ENCODE measurements around the gene HOXD4.
A peak's percentile ranks its signal among the peaks of the same experiment; 100 is the strongest.

HOXD4 gene

GRCh38 chr2:176124110-176124946 is 27.0 kb upstream of the HOXD4 start:
- no peak overlapping the region for H3K9ac ChIP-seq (ENCODE audit: low read depth, low read length)
- no peak overlapping the region for H3K4me2 ChIP-seq (ENCODE audit: low read length)
- no peaks in the 10 kb centered on the region for H3K9me3 ChIP-seq (replicated peaks; ENCODE audit: low read length)
- peaks cover 83% of the 10 kb centered on the region for H3K27me3 ChIP-seq (ENCODE audit: control insufficient read depth, insufficient read depth, low read length)
- no peak overlapping the region for H3K4me3 ChIP-seq (ENCODE audit: low read length)
- no peaks in the 10 kb centered on the region for H3K36me3 ChIP-seq (ENCODE audit: insufficient read depth, low read length)
- peaks cover 9% of the 10 kb centered on the region for H3K4me1 ChIP-seq (ENCODE audit: control insufficient read depth, insufficient read depth, low read length)

DNA sequence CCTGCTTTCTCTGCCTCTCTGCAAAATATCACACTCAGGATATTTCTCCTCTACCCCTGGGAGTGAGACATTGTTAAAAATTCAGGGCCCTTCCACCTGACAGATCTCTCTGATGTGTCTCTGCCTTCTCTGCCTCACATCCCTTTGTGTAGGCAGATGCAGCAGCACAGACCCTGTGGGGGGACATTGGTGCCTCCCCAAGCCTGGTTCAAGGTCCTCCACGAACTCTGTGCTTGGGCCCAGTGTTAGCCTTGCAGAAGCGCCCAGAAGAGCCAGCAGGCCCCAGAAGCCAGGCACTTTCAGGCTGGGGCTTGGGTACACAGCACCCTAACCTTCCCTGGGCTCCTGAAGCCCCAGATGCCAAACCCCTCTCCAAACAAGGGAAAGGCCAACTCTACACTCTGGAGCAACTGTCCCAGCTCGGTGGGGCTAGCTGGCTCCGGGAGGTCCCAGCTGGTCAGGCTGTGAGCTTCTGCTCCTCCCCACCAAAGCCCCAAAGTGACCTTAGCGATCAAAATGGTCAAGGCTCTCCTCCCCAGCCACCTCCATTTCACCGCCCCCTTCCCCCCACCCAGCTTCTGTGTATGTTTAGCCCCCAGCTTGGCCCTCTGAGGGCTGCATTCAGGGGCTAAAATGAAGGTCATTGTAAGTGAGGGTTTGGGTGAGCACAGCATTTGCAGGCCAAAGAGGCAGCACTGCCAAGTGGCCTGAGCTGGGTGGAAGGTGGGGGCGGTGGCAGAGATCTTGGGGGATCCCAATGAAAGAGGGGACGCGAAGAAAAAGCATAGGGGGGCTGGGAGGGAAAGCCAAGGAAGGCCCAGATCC is 26.2 kb upstream of the HOXD4 start:
- H3K9me3 ChIP-seq (replicated peaks; ENCODE audit: low read length): no peaks in the 10 kb centered on the region
- no peak overlapping the region for H3K4me3 ChIP-seq (ENCODE audit: low read length)
- no peak overlapping the region for H3K9ac ChIP-seq (ENCODE audit: low read depth, low read length)
- H3K36me3 ChIP-seq (ENCODE audit: insufficient read depth, low read length): no peaks in the 10 kb centered on the region
- peaks cover 75% of the 10 kb centered on the region for H3K27me3 ChIP-seq (ENCODE audit: control insufficient read depth, insufficient read depth, low read length)
- peaks cover 9% of the 10 kb centered on the region for H3K4me1 ChIP-seq (ENCODE audit: control insufficient read depth, insufficient read depth, low read length)
- H3K4me2 ChIP-seq (ENCODE audit: low read length): no peak overlapping the region

- no peak overlapping the region for H3K4me2 ChIP-seq (ENCODE audit: low read length)
- H3K36me3 ChIP-seq (ENCODE audit: insufficient read depth, low read length): no peaks in the 10 kb centered on the region
- peaks cover 70% of the 10 kb centered on the region for H3K27me3 ChIP-seq (ENCODE audit: control insufficient read depth, insufficient read depth, low read length)
- peaks cover 9% of the 10 kb centered on the region for H3K4me1 ChIP-seq (ENCODE audit: control insufficient read depth, insufficient read depth, low read length)
- no peak overlapping the region for H3K9ac ChIP-seq (ENCODE audit: low read depth, low read length)
- H3K4me3 ChIP-seq (ENCODE audit: low read length): no peak overlapping the region
- no peaks in the 10 kb centered on the region for H3K9me3 ChIP-seq (replicated peaks; ENCODE audit: low read length)
Observed at GRCh38 chr2:176125772-176126054, 25.6 kb upstream of the HOXD4 start.

DNA sequence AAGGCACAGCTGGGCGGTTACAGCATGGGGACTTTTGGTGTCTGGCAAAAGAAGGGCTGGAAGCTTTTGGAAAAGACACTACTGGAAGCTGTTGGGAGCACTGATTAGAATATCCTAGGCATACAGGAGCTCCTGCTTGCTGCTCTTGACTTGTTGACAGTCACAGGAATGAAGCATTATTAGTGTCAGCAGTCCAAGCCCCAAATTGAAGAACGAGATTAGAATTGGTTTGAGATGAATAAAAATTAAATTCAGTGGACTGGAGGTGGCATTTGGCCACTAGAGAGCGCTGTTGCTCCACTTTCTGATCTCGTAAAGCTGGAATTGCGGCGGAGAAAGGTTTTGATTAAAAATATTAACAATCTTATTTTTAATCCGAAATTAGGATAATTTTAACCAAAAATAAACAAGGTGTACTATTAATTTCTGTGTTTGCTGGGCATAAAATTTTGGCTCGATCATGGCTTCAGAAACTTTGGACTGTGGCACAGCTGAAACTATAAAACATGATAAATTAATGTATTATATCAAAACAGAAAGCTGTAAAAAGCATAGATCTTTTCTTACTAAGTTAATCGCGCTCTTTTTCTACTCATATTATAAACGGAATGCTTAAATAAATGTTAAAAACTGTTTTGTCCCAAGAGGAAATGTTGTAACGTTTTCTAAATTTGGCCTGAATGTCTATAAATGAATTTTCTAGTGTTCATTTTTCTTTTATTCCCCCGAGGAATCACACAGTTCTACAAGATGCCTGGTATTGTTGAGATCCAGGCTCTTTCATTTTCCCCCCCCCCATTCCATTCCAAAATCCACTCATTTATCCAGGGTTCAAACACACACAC is 24.2 kb upstream of the HOXD4 start:
- Histone ChIP-seq H3K4me3 (ENCODE audit: low read length) (no peak overlapping the region), H3K36me3 (ENCODE audit: insufficient read depth, low read length) (no peaks in the 10 kb centered on the region), H3K4me2 (ENCODE audit: low read length) (peak overlapping the region; percentile 64), H3K9me3 (replicated peaks; ENCODE audit: low read length) (no peaks in the 10 kb centered on the region), H3K9ac (ENCODE audit: low read depth, low read length) (peak overlapping the region; percentile 36), H3K27me3 (ENCODE audit: control insufficient read depth, insufficient read depth, low read length) (peaks cover 59% of the 10 kb centered on the region), H3K4me1 (ENCODE audit: control insufficient read depth, insufficient read depth, low read length) (peaks cover 6% of the 10 kb centered on the region)

GRCh38 chr2:176127774-176128072 is 23.6 kb upstream of the HOXD4 start:
- H3K36me3 ChIP-seq (ENCODE audit: insufficient read depth, low read length): no peaks in the 10 kb centered on the region
- no peak overlapping the region for H3K4me3 ChIP-seq (ENCODE audit: low read length)
- H3K9me3 ChIP-seq (replicated peaks; ENCODE audit: low read length): no peaks in the 10 kb centered on the region
- H3K27me3 ChIP-seq (ENCODE audit: control insufficient read depth, insufficient read depth, low read length): peaks cover 53% of the 10 kb centered on the region
- no peak overlapping the region for H3K9ac ChIP-seq (ENCODE audit: low read depth, low read length)
- H3K4me2 ChIP-seq (ENCODE audit: low read length): no peak overlapping the region
- peaks cover 2% of the 10 kb centered on the region for H3K4me1 ChIP-seq (ENCODE audit: control insufficient read depth, insufficient read depth, low read length)

DNA sequence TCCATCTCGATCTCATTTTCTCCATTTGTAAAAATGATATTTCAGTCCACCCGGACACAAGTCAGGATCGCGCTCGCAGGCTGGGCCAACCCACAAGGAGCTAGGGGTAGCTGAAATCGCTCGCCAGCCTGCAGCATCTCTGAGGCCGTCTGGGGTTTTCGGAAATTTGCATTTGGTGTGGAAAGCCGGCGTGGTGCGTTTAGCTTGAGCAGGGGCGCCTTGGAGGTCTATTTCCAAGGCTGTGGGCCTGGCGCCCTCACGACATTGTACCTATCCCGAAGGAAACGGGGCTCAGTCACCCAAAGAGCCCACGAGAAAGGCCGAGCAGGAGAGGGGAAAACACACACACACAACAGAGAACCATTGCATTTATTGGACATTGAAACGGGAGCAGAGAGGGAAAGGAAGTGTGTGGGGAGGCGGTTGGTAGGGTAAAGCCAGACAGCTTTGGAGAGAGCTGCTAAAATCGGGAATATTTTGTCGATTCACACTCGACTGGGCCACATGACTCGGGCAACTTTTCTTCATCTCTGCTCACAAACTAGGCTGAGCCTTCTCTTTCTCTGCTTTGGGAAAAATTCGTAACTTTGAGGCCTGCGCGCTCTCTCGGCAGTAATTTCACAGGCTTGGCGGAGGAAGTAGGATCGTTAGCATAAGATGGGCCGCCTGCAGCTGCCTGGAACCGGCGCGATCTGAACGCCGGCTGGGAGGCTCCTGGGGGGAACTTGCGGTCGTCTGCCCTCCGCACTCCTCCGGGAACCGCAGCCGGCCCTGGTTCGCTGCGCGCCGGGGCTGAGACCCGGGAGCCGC is 23.0 kb upstream of the HOXD4 start:
- H3K9ac ChIP-seq (ENCODE audit: low read depth, low read length): peak overlapping the region; percentile 44
- peaks cover 46% of the 10 kb centered on the region for H3K27me3 ChIP-seq (ENCODE audit: control insufficient read depth, insufficient read depth, low read length)
- H3K9me3 ChIP-seq (replicated peaks; ENCODE audit: low read length): no peaks in the 10 kb centered on the region

GRCh38 chr2:176128982-176129796 is 22.2 kb upstream of the HOXD4 start, which contains the start of gene HOXD8:
HOXD8 (plus strand) TSS chr2:176129705; CDS start chr2:176130367, 662 bp downstream.
- peaks cover 38% of the 10 kb centered on the region for H3K27me3 ChIP-seq (ENCODE audit: control insufficient read depth, insufficient read depth, low read length)
- H3K4me3 ChIP-seq (ENCODE audit: low read length): peak within 1 kb of the TSS; percentile 65
- H3K9me3 ChIP-seq (replicated peaks; ENCODE audit: low read length): no peaks in the 10 kb centered on the region
- peak within 1 kb of the TSS; percentile 78 for H3K4me2 ChIP-seq (ENCODE audit: low read length)
- H3K4me1 ChIP-seq (ENCODE audit: control insufficient read depth, insufficient read depth, low read length): no peaks in the 10 kb centered on the region
- no peaks in the 10 kb centered on the region for H3K36me3 ChIP-seq (ENCODE audit: insufficient read depth, low read length)
- peak within 1 kb of the TSS; percentile 47 for H3K9ac ChIP-seq (ENCODE audit: low read depth, low read length)

More for the DNA sequence above, 23.0 kb upstream of the HOXD4 start:
- H3K4me3 ChIP-seq (ENCODE audit: low read length): peak overlapping the region; percentile 65
- H3K36me3 ChIP-seq (ENCODE audit: insufficient read depth, low read length): no peaks in the 10 kb centered on the region
- peak overlapping the region; percentile 78 for H3K4me2 ChIP-seq (ENCODE audit: low read length)
- H3K4me1 ChIP-seq (ENCODE audit: control insufficient read depth, insufficient read depth, low read length): no peaks in the 10 kb centered on the region

- Histone ChIP-seq H3K27me3 (ENCODE audit: control insufficient read depth, insufficient read depth, low read length) (peaks cover 32% of the 10 kb centered on the region), H3K9ac (ENCODE audit: low read depth, low read length) (peak overlapping the region; percentile 47), H3K9me3 (replicated peaks; ENCODE audit: low read length) (no peaks in the 10 kb centered on the region)
Observed at GRCh38 chr2:176129813-176130146, 21.6 kb upstream of the HOXD4 start.

GRCh38 chr2:176130147-176130956 is 21.0 kb upstream of the HOXD4 start:
- peak overlapping the region; percentile 65 for H3K4me3 ChIP-seq (ENCODE audit: low read length)
- H3K9me3 ChIP-seq (replicated peaks; ENCODE audit: low read length): no peaks in the 10 kb centered on the region
- H3K27me3 ChIP-seq (ENCODE audit: control insufficient read depth, insufficient read depth, low read length): peaks cover 27% of the 10 kb centered on the region
- H3K4me2 ChIP-seq (ENCODE audit: low read length): peak overlapping the region; percentile 78
- H3K9ac ChIP-seq (ENCODE audit: low read depth, low read length): peak overlapping the region; percentile 47
- no peaks in the 10 kb centered on the region for H3K36me3 ChIP-seq (ENCODE audit: insufficient read depth, low read length)
- H3K4me1 ChIP-seq (ENCODE audit: control insufficient read depth, insufficient read depth, low read length): no peaks in the 10 kb centered on the region

More at GRCh38 chr2:176129813-176130146, 21.6 kb upstream of the HOXD4 start:
- H3K4me3 ChIP-seq (ENCODE audit: low read length): peak overlapping the region; percentile 65
- H3K36me3 ChIP-seq (ENCODE audit: insufficient read depth, low read length): no peaks in the 10 kb centered on the region
- no peaks in the 10 kb centered on the region for H3K4me1 ChIP-seq (ENCODE audit: control insufficient read depth, insufficient read depth, low read length)
- H3K4me2 ChIP-seq (ENCODE audit: low read length): peak overlapping the region; percentile 78

Measured in skeletal muscle satellite cell (primary cell).